ENCODE data around the gene HES7. TPM values are rescaled to one million over a fixed set of nuclear protein-coding genes. Genes with fewer than 3 reads are reported as not detected.
A peak's percentile ranks its signal among the peaks of the same experiment; 100 is the strongest.

The HES7 gene
- total and polyA plus RNA-seq, 9 of the 15 experiments (the other 6 are each of a cell fraction or from before 2014, with no cell fraction given): 0.03 to 1.7 (median 0.14) TPM; not detected in 1

- TF ChIP-seq ATF1 (CRISPR knock-in tag; IDR thresholded peaks at IDR 0.05): no peak
- peak; percentile 66 for TF ChIP-seq ATF1 (tag; IDR thresholded peaks at IDR 0.05)
- TF ChIP-seq NFYB (IDR thresholded peaks at IDR 0.05; ENCODE audit: extremely low read depth, insufficient read length): peak; percentile 83
- TF ChIP-seq SMAD1 (IDR thresholded peaks at IDR 0.05; ENCODE audit: low read depth, low read length, partially characterized antibody): peak; percentile 38
- peak; percentile 51 to 69 for TF ChIP-seq FOXK2 (conservative IDR thresholded peaks at IDR 0.05 in 1 of 2, IDR thresholded peaks at IDR 0.05 in 1 of 2; ENCODE audit: low read depth in 2 of 2)
- peak; percentile 58 for TF ChIP-seq PRDM10 (IDR thresholded peaks at IDR 0.05; ENCODE audit: partially characterized antibody)
- TF ChIP-seq ATF7 (IDR thresholded peaks at IDR 0.05): peak; percentile 83
- 0 out of 2 replicates have a peak, but pooled peaks have one; percentile 33 for TF ChIP-seq ZNF263 (CRISPR knock-in tag; IDR thresholded peaks at IDR 0.05; ENCODE audit: borderline replicate concordance)
- TF ChIP-seq CCNT2 (IDR thresholded peaks at IDR 0.05; ENCODE audit: borderline replicate concordance, extremely low read depth, insufficient read length, low read depth, low read length): peak; percentile 61
- TF ChIP-seq MXD1 (CRISPR knock-in tag; IDR thresholded peaks at IDR 0.05; ENCODE audit: borderline replicate concordance, poor library complexity, severe bottlenecking): peak; percentile 56
- no peak for TF ChIP-seq ZBED1 (IDR thresholded peaks at IDR 0.05)
- no peak for TF ChIP-seq CREB3L1 (IDR thresholded peaks at IDR 0.05; ENCODE audit: borderline replicate concordance, low read depth)
- peak; percentile 46; the same call in 1 of the 2 replicates for TF ChIP-seq POLR2AphosphoS5 (IDR thresholded peaks at IDR 0.05; ENCODE audit: control insufficient read depth, insufficient read depth, low read depth, low read length)
- TF ChIP-seq EP400 (IDR thresholded peaks at IDR 0.05): peak; percentile 52; the same call in 1 of the 2 replicates
- TF ChIP-seq SMAD4 (CRISPR knock-in tag; conservative IDR thresholded peaks at IDR 0.05): peak; percentile 59; the same call in 1 of the 2 replicates
- no peak for TF ChIP-seq ZNF133 (CRISPR knock-in tag; IDR thresholded peaks at IDR 0.05)
- TF ChIP-seq SMAD3 (CRISPR knock-in tag; conservative IDR thresholded peaks at IDR 0.05): no peak
- no peak for TF ChIP-seq ZNF561 (CRISPR knock-in tag; conservative IDR thresholded peaks at IDR 0.05)
- 0 out of 2 replicates have a peak, but pooled peaks have one; percentile 53 for TF ChIP-seq SUPT5H (IDR thresholded peaks at IDR 0.05)
Measured at GRCh38 chr17:8152112-8152775, 28.3 kb upstream of the HES7 start, which contains the start of gene PER1 (continued).

Measured in K562 (cell line).